HG02943 (cell line): Measurements from ENCODE around the gene GRK2.

Experiments
- ATAC-seq: cut with Tn5 transposase; IDR thresholded peaks from one replicate; pipeline ENCODE4 v1.9.1; 2021; ENCODE audit warnings: mild to moderate bottlenecking, low read depth, moderate library complexity; ENCODE audit not compliant: unreplicated experiment

The GRK2 gene

DNA sequence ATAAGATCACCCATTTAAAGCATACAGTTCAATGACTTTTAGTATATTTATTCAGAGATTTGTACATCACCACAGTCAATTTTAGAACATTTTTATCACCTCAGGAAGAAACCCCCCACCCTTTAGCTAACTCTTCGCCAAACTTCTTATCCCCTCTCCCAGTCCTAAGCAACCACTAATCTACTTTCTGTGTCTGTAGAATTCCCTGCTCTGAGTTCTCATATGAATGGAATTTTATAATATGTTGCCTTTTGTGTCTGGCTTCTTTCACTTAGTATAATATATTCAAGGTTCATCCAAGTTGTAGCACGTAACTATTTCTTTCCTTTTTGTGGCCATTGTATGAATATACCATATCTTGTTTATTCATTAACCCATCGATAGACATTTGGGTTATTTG, 26.4 kb downstream of the GRK2 start:
- ATAC-seq, result no peak

DNA sequence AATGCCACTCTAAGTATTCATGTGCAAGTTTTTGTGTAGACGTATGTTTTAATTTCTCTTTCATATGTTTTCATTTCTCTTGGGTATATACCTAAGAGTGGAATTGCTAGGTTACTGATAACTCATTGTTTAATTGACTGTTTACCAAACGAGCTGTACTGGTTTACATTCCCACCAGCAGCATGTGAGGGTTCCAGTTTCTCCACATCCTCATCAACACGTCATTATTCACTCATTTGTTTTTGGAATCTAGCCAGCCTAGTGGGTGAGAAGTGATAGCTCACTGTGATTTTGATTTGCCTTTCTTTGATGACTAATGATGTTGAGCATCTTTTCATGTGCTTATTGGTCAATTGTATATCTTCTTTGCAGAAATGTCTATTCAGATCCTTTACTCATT, 26.8 kb downstream of the GRK2 start:
- ATAC-seq, result no peak

DNA sequence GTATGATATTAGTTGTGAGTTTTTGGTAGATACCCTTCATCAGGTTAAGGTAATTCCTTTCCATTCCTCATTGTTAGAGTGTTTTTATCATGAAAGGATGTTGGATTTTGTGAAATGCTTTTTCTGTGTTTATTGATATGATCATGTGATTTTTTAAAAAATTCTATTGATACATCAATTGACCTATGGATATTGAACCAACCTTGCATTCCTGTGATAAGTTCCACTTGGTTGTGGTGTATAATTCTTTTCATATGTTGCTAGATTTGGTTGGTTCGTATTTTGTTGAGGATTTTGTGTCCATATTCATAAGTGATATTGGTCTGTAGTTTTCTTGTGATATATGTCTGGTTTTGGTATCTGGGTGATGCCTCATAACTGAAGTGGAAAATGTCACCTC, 29.6 kb downstream of the GRK2 start:
- ATAC-seq, result no peak

DNA sequence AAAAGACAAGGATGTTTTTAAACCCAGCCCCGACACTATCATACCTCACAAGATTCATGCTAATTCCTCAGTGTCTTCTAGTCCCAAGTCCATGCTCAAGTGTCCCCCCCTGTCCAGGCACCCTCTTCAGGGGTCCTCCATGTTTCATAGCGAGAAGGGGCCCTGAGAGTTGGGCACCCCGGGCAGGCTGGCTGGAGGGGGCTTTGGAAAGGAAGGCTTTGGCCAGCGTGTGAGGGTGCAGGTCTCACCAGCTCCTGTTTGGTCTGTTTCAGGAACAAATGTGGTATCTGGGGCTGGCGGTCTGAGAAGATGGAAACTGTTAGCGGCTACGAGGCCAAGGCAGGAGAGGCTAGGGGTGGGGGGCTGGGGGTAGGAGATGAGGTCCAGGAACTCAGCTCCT, 32.5 kb downstream of the GRK2 start:
- no peak for ATAC-seq

DNA sequence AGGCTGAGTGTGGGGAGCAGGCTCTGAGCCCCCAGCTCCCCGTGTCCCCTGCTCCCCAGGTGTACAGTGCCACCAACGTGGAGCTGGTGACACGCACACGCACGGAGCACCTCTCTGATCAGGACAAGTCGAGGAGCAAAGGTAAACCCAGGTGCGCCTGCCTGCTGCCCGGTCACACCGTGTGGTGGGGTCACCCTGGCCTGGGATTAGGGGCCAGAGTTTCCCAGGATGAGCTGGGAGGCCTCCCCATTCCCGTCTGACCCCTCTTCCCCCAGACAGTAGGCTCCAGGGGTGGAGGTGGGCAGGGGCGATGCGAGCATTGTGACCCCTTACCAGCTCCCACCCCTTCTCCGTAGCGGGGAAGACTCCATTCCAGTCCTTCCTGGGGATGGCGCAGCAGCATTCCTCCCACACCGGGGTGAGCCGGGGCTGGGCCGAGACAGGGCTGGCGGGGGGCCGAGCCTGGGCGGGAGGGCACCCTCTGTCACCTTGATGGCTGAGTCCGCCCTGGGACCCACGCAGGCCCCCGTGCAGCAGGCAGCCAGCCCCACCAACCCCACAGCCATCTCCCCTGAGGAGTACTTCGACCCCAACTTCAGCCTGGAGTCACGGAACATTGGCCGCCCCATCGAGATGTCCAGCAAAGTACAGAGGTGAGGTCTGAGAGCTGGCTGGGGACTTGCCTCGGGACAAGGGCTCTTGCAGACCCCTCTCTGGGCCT, 33.4 kb downstream of the GRK2 start:
- no peak for ATAC-seq

DNA sequence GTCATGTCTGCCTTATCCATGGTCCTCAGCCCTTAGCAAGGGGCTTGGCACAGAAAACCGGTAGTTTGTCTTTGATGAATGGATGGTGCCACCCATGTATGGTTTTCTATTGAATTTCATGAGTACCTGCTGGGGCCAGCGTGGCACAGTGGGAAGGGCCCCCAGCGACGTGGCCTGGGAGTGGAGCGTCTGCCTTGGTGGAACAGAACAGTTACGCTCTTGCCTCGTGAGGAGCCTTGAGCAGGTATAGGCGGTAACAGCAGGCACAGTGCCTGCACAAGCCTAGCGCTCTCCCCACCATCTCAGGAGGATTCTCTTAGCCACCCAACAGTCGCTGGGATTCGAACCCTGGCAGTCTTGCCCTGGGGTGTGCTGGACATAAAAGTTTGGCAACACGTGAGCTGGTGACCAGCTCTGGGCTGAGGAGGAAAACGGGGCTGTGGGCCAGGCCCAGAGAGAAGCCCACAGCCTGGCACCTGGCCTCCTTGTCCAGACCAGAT, 34.0 kb downstream of the GRK2 start:
- no peak for ATAC-seq

DNA sequence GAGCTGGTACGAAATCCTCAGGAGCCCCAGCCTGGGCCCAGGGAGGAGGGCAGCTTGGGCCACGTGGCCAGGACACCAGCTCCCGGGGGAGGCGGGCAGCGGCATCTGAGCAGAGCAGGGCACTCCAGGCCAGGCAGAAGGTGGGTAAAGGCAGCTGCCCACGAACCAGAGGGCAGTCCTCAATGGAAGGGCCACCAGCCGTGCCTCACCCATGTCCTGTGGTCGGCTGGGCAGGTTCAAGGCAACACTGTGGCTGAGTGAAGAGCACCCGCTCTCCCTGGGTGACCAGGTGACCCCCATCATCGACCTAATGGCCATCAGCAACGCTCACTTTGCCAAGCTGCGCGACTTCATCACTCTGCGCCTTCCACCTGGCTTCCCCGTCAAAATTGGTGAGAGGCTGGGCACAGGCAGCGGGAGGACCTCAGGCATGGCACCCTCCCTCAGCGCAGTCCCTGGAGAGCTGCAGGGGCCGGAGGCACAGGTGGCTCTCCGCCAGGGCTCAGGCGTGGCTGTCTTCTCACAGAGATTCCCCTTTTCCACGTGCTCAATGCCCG, 34.6 kb downstream of the GRK2 start:
- ATAC-seq, result no peak

DNA sequence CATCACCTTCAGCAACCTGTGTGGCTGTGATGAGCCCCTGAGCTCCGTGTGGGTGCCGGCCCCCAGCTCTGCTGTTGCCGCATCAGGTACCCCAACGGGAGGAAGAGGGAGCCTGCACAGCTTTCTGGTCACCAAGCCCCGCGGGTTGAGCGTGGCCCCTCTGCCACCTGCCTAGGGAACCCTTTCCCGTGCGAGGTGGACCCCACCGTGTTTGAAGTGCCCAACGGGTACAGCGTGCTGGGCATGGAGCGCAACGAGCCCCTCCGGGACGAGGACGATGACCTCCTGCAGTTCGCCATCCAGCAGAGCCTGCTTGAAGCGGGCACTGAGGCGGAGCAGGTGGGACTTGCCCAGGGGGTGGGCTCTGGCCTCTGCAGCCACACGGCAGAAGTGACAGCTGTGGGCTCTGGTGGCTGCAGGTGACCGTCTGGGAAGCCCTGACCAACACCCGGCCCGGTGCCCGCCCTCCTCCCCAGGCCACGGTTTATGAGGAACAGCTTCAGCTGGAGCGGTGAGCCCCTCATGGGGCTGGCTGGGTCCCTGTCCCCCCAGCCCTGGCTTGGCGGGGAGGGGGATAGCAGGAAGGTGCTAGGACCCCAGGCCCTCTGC, 35.1 kb downstream of the GRK2 start:
- no peak for ATAC-seq

DNA sequence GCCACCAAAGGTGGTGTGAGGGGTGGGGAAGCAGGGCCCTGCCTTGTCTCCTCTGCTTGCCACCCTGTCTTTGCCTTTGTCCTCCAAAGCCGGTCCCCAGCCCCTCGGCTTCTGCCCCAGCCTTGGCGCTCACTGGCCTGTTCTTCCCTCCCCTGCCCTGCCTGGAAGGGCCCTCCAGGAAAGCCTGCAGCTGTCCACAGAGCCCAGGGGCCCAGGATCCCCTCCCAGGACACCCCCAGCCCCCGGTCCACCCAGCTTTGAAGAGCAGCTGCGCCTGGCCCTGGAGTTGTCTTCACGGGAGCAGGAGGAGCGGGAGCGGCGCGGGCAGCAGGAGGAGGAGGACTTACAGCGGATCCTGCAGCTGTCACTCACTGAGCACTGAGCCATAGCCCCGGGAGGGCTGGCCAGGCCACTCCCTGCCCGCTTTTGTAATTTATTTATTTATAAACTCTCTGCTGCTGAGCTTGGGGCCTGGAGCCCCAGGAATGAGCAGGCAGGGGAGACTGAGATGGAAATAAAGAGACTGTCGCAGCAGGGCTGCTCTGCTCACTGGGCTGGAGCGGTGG, 35.8 kb downstream of the GRK2 start:
- no peak for ATAC-seq

DNA sequence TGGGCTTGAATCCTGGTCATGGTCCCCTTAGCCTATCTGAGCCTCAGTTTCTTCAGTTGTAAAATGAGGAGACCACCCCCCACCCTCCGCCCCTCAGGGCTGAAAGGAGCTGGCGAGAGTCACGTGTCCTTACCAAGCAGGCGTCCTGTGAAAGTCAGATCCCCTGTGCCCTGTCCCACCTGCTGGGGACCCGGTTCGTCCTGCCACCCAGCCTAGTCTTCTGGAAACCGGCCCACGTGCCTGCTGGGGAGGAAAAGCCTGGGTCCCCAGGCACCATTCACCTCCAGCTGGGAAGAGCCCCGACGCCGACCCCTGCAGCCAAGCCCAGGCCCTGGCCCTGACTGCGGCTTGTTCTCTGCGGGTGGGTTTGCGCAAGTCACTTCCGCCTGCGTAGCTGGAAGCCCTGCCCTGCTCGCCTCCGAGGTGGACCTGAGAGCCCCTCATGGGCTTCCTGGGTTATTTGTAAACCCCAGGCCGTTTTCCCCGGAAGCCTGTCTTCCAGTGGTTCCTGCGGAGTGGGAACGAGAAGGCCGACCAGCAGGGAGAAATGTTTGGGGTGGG, 36.4 kb downstream of the GRK2 start:
- no peak for ATAC-seq

DNA sequence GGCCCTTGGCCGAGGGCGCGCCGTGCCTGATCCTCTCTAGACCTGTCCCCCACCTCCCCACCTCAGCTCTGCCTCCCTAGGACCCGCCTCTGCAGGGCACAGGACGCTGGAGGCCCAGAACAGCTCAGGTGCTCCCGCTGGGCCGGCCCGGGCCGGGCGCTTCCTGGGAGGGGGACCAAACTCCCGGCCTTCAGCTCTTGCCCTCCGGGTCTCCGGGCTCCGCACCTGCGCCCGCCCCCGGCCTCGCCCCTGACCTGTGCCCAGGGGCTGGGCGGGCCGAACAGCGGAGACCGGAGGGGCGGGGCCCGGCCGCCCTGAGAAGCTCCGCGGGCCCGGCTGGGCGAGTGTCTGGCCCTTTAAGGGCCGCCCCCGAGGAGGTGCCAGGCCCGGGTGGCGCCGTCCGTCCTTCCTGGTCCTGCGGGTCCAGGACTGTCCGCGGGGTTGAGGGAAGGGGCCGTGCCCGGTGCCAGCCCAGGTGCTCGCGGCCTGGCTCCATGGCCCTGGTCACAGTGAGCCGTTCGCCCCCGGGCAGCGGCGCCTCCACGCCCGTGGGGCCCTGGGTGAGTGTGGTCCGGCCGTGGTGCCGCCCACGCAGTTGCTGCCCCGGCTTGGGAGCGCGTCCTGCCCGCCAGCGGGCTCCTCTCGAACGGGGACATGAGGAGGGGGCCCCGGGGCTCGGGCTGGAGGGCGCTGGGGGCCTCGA, 37.0 kb downstream of the GRK2 start, which contains the start of gene SSH3:
SSH3 (plus strand) TSS at position 399 of the 703 bp plus-strand sequence; CDS start at position 495, 96 bp downstream.
- no peak for ATAC-seq

DNA sequence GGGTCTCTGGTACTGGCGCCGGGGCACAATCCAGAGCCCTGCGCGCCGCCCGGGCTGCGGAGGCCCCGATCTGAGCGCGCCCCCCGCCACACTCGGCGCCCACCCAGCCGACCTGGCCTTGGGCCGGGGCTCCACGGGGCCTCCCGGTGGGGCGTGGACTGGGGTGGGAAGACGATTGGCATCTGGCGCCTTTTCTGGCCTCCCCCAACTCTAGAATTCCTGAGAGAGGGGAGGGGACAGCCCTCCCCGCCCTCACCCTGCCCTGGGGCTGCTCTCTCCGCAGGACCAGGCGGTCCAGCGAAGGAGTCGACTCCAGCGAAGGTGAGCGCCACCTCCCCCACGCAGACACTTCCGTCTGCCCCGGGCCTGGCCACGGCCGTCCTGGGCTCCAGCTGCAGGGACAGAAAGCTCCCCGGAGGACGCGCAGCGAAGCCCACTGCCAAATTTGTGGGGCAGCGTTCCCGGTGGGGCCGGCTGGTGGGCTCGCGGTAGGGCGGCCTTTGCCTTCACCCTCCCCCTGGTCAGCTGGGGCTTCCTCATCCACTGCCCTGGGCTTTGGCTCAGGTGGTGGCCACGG, 37.6 kb downstream of the GRK2 start:
- no peak for ATAC-seq

DNA sequence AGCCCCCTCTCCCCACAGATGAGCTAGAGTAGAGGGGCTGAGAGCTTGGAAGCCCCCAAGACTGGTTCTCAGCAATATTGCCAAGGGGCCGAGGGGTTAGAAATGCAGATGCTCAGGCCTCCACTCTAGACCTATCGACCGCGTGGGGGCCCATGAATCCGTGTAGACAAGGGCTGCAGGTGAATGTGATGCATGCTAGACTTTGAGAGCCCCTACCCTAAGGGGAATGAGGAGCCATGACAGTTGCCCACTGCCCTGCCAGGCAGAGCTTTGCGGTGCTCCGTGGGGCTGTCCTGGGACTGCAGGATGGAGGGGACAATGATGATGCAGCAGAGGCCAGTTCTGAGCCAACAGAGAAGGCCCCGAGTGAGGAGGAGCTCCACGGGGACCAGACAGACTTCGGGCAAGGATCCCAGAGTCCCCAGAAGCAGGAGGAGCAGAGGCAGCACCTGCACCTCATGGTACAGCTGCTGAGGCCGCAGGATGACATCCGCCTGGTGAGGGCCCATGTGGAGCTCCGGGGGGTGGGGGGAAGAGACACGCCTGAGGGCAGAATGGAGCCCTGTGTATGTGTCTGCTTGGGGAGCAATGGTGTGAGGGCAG, 38.3 kb downstream of the GRK2 start:
- ATAC-seq, result no peak

DNA sequence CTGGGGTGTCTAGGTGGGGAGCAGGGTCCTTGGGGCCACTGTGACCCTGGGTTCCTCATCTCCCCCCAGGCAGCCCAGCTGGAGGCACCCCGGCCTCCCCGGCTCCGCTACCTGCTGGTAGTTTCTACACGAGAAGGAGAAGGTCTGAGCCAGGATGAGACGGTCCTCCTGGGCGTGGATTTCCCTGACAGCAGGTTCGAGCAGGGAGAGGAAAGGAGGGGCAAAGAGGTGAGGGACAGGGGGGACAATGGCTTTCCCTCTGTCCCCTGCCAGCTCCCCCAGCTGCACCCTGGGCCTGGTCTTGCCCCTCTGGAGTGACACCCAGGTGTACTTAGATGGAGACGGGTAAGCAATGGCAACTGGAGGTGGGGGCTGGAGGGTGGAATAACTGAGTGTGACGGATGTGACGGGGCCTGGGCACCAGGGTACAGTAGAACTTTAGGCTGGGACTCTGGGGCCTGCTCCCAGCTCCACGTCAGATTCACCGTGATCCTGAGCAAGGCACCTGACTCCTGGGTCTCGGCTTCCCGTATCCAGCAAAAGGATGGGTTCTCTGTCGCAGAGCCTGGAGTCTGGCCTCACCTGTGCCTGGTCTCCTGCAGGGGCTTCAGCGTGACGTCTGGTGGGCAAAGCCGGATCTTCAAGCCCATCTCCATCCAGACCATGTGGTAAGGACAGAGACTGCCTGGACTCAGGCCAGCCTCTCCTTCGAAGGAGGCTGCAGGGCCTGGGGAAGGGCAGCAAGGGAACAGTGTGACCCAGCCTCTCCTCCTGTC, 40.7 kb downstream of the GRK2 start:
- no peak for ATAC-seq

DNA sequence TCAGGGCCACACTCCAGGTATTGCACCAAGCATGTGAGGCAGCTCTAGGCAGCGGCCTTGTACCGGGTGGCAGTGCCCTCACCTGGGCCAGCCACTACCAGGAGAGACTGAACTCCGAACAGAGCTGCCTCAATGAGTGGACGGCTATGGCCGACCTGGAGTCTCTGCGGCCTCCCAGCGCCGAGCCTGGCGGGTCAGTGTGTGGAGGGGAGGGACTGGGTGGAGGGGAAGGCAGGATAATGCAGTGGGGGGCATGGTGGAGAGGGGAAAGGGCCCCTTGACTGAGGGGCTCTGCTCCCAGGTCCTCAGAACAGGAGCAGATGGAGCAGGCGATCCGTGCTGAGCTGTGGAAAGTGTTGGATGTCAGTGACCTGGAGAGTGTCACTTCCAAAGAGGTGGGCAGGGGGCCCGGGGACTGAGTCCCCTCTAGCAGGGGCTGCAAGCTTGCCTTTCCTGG, 41.3 kb downstream of the GRK2 start:
- no peak for ATAC-seq

DNA sequence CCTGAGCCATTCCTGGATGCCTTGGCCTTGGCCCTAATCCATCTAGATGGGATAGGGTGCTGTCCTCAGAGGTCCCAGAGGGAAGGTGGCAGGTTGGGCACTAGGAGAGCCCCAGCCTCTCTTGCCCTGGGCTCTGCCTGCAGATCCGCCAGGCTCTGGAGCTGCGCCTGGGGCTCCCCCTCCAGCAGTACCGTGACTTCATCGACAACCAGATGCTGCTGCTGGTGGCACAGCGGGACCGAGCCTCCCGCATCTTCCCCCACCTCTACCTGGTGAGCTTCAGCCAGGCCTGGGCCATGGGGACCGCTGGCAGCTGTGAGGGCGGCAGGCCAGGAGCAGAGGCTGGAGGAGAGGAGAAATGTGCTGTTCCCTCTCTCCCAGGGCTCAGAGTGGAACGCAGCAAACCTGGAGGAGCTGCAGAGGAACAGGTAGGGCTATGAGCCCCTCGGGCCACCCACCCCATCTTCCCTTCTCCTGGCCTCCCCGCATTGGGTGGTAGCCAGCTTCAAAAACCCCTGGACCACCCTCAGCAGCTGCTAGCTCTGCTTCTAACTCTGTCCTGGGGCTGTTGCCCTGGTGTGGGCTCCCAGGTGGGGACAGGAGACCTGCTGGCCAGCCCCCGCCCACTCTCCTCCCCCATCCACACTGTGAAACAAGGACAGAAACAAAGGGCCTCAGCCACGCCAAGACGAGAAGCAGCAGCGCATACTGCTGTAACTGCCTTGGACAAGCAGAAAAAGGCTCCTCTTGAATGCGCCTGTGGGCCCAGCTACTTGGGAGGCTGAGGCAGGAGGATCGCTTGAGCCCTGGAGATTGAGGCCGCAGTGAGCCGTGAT, 42.0 kb downstream of the GRK2 start:
- ATAC-seq, result no peak

DNA sequence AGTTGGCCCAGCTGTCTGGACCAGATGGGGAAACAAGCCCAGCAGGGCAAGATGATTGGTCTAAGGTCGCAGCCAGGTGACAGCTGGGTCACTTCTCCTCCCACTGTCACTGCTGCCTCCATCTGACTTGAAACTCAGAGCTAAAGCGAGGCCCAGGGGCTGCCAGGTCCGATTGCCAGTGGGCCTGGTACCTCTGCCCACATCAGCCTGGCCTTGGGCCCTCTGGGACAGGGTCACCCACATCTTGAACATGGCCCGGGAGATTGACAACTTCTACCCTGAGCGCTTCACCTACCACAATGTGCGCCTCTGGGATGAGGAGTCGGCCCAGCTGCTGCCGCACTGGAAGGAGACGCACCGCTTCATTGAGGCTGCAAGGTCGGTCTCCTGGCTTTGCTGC, 42.9 kb downstream of the GRK2 start:
- ATAC-seq, result no peak

DNA sequence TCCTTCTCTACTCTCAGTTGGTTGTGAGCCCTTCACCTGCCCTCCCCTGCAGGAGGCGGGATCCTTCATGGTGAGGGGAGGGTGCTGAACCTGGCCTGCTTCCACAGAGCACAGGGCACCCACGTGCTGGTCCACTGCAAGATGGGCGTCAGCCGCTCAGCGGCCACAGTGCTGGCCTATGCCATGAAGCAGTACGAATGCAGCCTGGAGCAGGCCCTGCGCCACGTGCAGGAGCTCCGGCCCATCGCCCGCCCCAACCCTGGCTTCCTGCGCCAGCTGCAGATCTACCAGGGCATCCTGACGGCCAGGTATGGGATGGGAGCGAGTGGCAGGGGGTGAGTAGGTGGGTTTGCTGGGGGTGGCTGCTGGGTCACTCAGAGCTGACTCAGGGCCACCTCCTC, 43.4 kb downstream of the GRK2 start:
- ATAC-seq, result no peak
